ENCODE data around the gene KLF9. TPM values are rescaled to one million over a fixed set of nuclear protein-coding genes. Genes with fewer than 3 reads are reported as not detected.

KLF9 gene
- total and polyA plus RNA-seq, 9 of the 15 experiments (the other 6 are each of a cell fraction or from before 2014, with no cell fraction given) = 3.3 to 11.9 (median 6.9) TPM

DNA sequence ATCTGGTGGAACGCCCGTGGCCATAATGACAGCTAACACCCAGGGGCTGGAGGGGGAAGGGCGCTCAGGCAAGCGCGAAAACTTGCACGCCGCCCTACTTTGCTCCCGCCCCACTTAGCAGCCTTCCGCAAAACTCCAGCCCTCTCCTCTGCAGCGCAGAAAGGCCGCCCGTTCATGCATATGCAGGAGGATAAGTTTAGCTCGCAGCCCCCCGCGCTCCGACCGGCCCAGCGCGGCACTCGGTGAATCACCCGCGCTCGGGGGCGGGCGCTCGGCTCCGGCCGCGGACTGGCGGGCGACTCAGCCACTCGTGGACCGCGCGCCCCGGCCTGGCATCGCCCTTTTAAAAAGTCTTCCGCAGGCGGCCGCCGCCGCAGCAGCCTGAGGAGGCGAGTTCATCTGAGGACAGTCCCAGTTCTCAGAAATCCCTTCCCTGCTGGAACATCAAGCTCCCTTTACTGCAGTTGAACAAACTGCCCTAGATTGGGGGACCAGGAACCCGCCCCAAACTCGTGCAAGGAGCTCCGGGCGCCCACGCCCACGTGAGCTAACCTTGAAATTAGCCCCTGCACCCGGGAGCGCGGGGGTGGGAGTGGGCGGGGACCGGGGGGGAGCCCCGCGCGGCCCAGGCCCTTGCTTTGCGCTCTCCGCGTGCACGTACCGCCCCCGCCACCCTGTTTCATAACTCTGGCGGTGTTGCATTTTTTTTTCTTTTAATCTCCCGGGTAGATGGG is 4.5 kb upstream of the KLF9 start (continued):
- TF ChIP-seq ZNF609 (CRISPR knock-in tag; IDR thresholded peaks at IDR 0.05; ENCODE audit: borderline replicate concordance) (no peak), KHSRP (IDR thresholded peaks at IDR 0.05) (no peak), ZC3H4 (CRISPR knock-in tag; IDR thresholded peaks at IDR 0.05; ENCODE audit: borderline replicate concordance) (no peak), NCOA4 (IDR thresholded peaks at IDR 0.05; ENCODE audit: partially characterized antibody) (no peak), MEF2D (tag; conservative IDR thresholded peaks at IDR 0.05; ENCODE audit: low read depth) (no peak), NR1H2 (CRISPR knock-in tag; IDR thresholded peaks at IDR 0.05) (peak; percentile 87; the same call in 1 of the 2 replicates), RBM25 (IDR thresholded peaks at IDR 0.05; ENCODE audit: low read depth, low read length, severe bottlenecking) (peak; percentile 65), ZNF586 (CRISPR knock-in tag; conservative IDR thresholded peaks at IDR 0.05) (no peak), ZNF655 (CRISPR knock-in tag; IDR thresholded peaks at IDR 0.05) (no peak), RBM17 (IDR thresholded peaks at IDR 0.05; ENCODE audit: borderline replicate concordance, low read depth, low read length) (no peak), ZNF764 (CRISPR knock-in tag; IDR thresholded peaks at IDR 0.05; ENCODE audit: low read depth) (no peak)
- TF ChIP-seq, protein P1, sequence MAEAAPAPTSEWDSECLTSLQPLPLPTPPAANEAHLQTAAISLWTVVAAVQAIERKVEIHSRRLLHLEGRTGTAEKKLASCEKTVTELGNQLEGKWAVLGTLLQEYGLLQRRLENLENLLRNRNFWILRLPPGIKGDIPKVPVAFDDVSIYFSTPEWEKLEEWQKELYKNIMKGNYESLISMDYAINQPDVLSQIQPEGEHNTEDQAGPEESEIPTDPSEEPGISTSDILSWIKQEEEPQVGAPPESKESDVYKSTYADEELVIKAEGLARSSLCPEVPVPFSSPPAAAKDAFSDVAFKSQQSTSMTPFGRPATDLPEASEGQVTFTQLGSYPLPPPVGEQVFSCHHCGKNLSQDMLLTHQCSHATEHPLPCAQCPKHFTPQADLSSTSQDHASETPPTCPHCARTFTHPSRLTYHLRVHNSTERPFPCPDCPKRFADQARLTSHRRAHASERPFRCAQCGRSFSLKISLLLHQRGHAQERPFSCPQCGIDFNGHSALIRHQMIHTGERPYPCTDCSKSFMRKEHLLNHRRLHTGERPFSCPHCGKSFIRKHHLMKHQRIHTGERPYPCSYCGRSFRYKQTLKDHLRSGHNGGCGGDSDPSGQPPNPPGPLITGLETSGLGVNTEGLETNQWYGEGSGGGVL (CRISPR knock-in tag; IDR thresholded peaks at IDR 0.05) = no peak
- TF ChIP-seq, protein P2, sequence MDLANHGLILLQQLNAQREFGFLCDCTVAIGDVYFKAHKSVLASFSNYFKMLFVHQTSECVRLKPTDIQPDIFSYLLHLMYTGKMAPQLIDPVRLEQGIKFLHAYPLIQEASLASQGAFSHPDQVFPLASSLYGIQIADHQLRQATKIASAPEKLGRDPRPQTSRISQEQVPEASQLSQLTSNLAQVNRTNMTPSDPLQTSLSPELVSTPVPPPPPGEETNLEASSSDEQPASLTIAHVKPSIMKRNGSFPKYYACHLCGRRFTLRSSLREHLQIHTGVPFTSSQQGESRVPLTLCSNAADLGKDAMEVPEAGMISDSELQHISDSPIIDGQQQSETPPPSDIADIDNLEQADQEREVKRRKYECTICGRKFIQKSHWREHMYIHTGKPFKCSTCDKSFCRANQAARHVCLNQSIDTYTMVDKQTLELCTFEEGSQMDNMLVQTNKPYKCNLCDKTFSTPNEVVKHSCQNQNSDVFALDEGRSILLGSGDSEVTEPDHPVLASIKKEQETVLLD (IDR thresholded peaks at IDR 0.05) = no peak
- TF ChIP-seq, protein P3, sequence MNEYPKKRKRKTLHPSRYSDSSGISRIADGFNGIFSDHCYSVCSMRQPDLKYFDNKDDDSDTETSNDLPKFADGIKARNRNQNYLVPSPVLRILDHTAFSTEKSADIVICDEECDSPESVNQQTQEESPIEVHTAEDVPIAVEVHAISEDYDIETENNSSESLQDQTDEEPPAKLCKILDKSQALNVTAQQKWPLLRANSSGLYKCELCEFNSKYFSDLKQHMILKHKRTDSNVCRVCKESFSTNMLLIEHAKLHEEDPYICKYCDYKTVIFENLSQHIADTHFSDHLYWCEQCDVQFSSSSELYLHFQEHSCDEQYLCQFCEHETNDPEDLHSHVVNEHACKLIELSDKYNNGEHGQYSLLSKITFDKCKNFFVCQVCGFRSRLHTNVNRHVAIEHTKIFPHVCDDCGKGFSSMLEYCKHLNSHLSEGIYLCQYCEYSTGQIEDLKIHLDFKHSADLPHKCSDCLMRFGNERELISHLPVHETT (CRISPR knock-in tag; conservative IDR thresholded peaks at IDR 0.05 in 1 of 2, IDR thresholded peaks at IDR 0.05 in 1 of 2) = no peak; a peak in 1 of 4 replicates
